HG03095 (cell line): ENCODE results near the gene MOCS3.
"Not testable (repeated sequence)": the region's sequence is repeated elsewhere in the genome, so short reads cannot be mapped to it uniquely, and the experiment has no call there.

Experiments
- ATAC-seq: cut with Tn5 transposase; IDR thresholded peaks from one replicate; pipeline ENCODE4 v1.9.1; 2021; ENCODE audit warnings: moderate library complexity; ENCODE audit not compliant: unreplicated experiment

The MOCS3 gene

DNA sequence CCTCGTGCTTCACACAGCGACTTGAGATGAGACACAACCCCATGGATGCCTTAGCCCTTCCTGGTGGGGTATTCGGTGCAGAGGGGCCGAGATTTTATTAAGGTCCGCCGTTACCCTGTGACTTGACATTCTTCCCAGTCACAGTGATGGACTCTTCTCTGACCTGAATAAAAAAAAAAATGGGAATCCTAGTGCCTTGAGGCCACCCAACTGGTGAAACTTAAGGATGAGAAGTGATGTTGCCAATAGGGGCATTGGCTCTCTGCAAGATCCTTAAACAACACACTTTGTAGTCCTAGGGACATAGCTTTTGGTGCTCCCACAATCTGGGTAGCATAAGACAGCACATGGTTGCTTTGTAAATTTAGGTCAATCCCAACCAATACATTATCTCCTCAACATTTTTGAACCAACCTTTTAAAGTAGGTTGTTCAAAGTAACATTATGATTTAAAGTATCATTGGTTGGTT is 26.6 kb upstream of the MOCS3 start:
- no peak for ATAC-seq

DNA sequence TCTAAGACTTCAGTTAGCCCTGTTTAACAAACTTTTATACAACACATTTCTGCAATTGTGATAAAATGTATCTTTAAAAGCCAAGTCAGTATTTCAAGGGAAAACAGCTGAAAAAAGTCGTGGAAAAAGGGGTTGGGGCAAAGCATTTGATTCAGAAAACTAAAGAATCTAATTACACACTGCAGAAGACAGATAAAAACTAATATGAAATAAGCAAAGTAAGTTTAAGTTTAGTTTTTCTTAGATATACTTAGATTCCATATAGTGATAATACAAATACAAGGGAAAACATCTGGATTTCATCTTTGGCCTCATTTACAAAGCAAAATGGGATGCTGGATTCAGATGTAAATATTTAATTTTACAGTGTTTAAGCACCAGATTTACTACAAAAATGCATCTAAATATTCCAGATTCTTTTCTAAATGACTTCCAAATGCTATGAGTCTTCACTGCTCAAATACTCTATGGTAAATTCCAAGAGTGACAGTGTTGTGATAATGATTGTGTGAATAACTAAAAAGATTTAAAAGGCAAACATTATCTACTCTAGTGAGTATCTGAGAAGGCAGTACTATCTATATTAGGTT is 25.8 kb upstream of the MOCS3 start:
- ATAC-seq: no peak

- no peak for ATAC-seq
Observed at GRCh38 chr20:50933589-50933988, 25.0 kb upstream of the MOCS3 start.

GRCh38 chr20:50943069-50943468 is 15.5 kb upstream of the MOCS3 start:
- no peak for ATAC-seq

DNA sequence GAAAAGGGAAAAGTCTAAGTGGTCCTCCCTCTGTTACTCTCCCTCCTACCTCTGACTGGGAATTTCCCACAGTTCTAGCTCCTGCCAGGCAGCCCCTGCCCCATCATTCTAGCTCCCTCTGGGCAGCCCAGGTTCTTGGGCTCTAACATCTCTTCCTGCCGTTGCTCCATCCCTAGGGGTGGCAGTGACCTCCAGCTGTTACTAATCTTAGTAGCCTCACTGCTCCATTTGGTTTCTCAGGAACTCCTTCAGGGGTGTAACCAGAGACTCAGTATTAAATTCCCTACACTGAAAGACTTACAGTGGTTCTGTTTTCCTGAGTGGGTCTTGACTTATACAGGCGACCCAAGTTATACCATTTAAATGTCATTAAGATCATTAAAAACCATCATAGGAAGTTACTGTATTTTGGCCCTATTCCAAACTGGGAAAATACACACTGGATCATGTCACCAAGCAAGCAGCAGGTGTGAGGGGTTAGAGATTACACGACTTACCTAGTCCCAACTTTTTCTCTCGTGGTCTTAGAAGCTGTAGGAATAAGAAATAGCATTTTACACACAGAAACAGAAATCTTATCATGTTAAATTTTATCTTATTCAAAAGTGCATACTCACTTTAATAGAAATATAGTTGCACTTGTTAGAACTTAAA is 10.4 kb upstream of the MOCS3 start:
- no peak for ATAC-seq

DNA sequence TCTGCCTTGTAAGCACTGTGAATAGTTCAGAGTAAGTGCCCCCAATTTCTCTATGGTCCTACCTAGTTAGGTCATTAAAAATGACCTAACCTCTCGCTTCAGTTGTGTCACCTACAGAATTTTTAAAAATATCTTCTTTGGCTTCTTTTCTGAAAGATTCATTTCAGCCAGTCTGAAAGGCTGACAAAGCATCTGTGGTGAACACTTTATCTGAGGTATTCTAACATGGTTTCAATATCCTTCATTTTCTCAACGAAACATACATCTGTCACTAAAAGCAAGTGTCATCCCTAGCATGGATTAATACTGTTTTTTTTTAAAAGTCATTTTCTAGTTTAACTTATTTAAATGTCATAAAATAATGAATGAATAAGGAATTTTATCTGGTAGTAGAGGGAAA is 5.4 kb upstream of the MOCS3 start:
- ATAC-seq: no peak

GRCh38 chr20:50953821-50954220 is 4.8 kb upstream of the MOCS3 start:
- ATAC-seq: no peak

- no peak for ATAC-seq
Observed at GRCh38 chr20:50957276-50957675, 1.3 kb upstream of the MOCS3 start.

- ATAC-seq: peak; percentile 76
Observed at GRCh38 chr20:50957798-50958614, 612 bp upstream of the MOCS3 start, which contains the start of gene DPM1. DPM1 (minus strand) TSS chr20:50958532; CDS start chr20:50958523, 9 bp downstream.

DNA sequence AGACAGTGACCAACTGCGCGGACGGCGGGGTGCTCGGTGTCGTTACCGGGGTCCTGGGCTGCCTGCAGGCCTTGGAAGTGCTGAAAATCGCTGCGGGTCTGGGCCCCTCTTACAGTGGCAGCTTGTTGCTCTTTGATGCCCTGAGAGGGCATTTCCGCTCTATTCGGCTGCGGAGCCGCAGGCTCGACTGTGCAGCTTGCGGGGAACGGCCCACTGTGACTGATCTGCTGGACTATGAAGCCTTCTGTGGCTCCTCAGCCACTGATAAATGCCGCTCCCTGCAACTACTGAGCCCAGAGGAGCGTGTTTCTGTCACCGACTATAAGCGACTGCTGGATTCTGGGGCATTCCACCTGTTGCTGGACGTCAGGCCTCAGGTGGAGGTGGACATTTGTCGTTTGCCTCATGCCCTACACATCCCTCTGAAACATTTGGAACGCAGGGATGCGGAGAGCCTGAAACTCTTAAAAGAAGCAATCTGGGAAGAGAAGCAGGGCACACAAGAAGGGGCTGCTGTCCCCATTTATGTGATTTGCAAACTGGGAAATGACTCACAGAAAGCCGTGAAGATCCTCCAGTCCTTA is 1.0 kb downstream of the MOCS3 start:
- ATAC-seq: no peak

GRCh38 chr20:50967586-50967985 is 9.0 kb downstream of the MOCS3 start:
- ATAC-seq: no peak

- ATAC-seq: no peak
Observed at GRCh38 chr20:50968289-50968688, 9.7 kb downstream of the MOCS3 start.

GRCh38 chr20:50969435-50969834 is 10.8 kb downstream of the MOCS3 start:
- ATAC-seq: no peak

- ATAC-seq: no peak
Observed at GRCh38 chr20:50969912-50970311, 11.3 kb downstream of the MOCS3 start.

GRCh38 chr20:50975701-50976330 is 17.2 kb downstream of the MOCS3 start:
- no peak for ATAC-seq

- no peak for ATAC-seq
Observed at GRCh38 chr20:50977066-50978021, 18.7 kb downstream of the MOCS3 start.

DNA sequence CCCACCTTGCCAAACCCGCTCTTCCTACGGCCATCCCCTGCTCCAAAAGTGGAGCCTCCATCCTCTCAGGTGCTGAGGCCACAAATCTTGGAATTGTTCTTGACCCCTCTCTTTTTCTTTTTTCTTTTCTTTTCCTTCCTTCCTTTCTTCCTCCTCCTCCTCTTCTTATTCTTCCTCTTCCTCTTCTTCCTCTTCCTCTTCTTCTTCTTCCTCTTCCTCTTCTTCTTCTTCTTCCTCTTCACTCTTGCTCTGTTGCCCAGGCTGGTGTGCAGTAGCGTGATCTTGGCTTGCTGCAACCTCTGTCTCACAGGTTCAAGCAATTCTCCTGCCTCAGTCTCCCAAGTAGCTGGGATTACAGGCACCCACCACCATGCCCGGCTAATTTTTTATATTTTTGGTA is 19.9 kb downstream of the MOCS3 start:
- ATAC-seq: not testable (repeated sequence)

DNA sequence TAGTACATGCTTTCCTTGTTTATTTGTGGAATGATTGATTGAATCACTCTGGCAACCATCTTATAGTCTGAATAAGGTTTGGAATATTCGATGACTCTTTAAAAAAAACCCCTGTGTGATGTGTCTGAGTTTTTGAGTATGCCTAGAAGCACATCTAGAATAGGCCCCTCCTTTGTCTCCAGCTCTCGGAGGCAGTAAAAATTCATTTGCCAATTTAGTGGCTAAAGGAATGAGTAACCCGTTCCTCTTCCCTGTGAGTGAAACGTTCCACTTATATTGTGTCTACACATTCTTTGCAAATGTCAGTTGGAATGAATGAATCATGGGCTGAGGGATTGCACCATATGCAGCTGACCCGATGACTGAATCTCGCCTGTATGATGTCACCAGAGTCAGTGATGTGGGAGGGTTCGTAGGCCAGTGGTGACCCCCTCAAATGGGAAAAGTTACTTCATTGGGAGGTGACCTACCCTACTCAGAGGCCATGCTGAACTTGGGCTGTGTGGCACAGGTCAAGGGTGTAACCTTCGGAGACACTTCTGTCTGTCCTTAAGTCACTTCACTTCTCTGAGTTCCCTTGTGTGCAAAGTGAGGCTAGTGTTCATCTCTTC is 21.6 kb downstream of the MOCS3 start:
- ATAC-seq: no peak
